Adrenal gland (tissue), 12 donors: Measurements from ENCODE around the gene PIP5KL1. TPM values are rescaled to one million over a fixed set of nuclear protein-coding genes. Genes with fewer than 3 reads are reported as not detected.

ENCODE experiments used
- DNase-seq, 7 donors: peaks; one replicate each; pipeline ENCODE4 v3.0.0-alpha.2; 2019 to 2020
- H3K27ac ChIP-seq, 5 donors: fragments of 200-600 bp; sonication (generic) in 4 of 5; 1 replicate in 3 of 5; 2 replicates in 2 of 5; pipeline versions ENCODE4 v1.5.1 to v1.8.0; 2016 to 2020; ENCODE audit warnings: mild to moderate bottlenecking in 1 of 5
- H3K27me3 ChIP-seq: fragments of 200-600 bp; 2 replicates; pipeline ENCODE4 v1.8.0; 2021
- H3K36me3 ChIP-seq, 2 donors: fragments of 200-600 bp; replicated peaks in 1 of 2; 1 replicate in 1 of 2; 2 replicates in 1 of 2; pipeline versions ENCODE4 v1.5.1 to v1.8.0; 2018 to 2022
- H3K4me1 ChIP-seq, 2 donors: fragments of 200-600 bp; replicated peaks in 1 of 2; 1 replicate in 1 of 2; 2 replicates in 1 of 2; pipeline versions ENCODE4 v1.5.1 to v1.8.0; 2018 to 2021
- H3K4me3 ChIP-seq, 4 donors: fragments of 200-600 bp; sonication (generic) in 3 of 4; one replicate each; pipeline ENCODE4 v1.5.1; 2016 to 2018
- H3K9me3 ChIP-seq, 3 donors: fragments of 200-600 bp; sonication (generic) in 1 of 3; replicated peaks in 1 of 3; 1 replicate in 2 of 3; 2 replicates in 1 of 3; pipeline versions ENCODE4 v1.5.1 to v1.8.0; 2016 to 2021
- CTCF ChIP-seq, 6 experiments: fragments of 450-650 bp in 4 of 6; fragments of 200-600 bp in 2 of 6; sonication (generic) in 1 of 6; IDR thresholded peaks; 1 replicate in 5 of 6; 2 replicates in 1 of 6; pipeline versions ENCODE4 v1.5.1 to v1.8.0; 2016 to 2021; ENCODE audit warnings: antibody characterized with exemption in 6 of 6, mild to moderate bottlenecking in 2 of 6, moderate library complexity in 1 of 6
- POLR2A ChIP-seq, 2 donors: fragments of 450-650 bp; IDR thresholded peaks; one replicate each; pipeline ENCODE4 v1.6.1; 2017; ENCODE audit warnings: antibody characterized with exemption in 2 of 2, mild to moderate bottlenecking in 2 of 2, moderate library complexity in 1 of 2
- WGBS, 4 donors: extraction: QIAGEN DNeasy Blood & Tissue Kit in 2 of 4; methylation state at CpG; one replicate each; pipeline versions ENCODE4 v1.1.5 to v1.1.7; 2013 to 2017; 5-methylcytosine and 5-hydroxymethylcytosine counted together
- intact Hi-C, 2 donors: fragments of 100-400 bp; cut with DNase I; formaldehyde crosslinking; loops; one replicate each; pipeline versions ENCODE4 v1.14.1 to v1.15.0; 2022 to 2023
- polyA plus RNA-seq, 3 donors: library from polyadenylated mRNA; stranded (reverse); fragments of 200-250 nt in 2 of 3; fragments of 350-450 nt in 1 of 3; fragmentation: Illumina TruSeq in 1 of 3; extraction: RNeasy Lipid Tissue Mini Kit (QIAGEN cat#74804) in 1 of 3; gene quantifications; one replicate each; pipeline ENCODE4 v1.2.3, GENCODE V29; 2013 to 2014
- total RNA-seq, 9 donors: library from RNA; depleted of rRNA in 4 of 9; stranded (reverse); fragments of >200 nt in 4 of 9; fragments of 120-200 nt in 1 of 9; fragmentation: NEBNext Ultra II Directional in 1 of 9; extraction: Animal tissue kit (Norgen Biotek cat#: 25700) in 1 of 9; gene quantifications; one replicate each; pipeline versions ENCODE4 v1.1.0 to v1.2.4, GENCODE V29; 2013 to 2023
- donor health status: healthy with polysubstance abuse.
- donor health status: Bipolar disorder and iron deficiency.
- donor health status: DM: yes; HTN: yes; CAD: no.
- donor health status: DM: no; HTN: no; CAD: no.
- donor health status: DM: no; HTN: no; CAD: no.
- donor health status: DM: yes; HTN: yes; CAD: no.

The PIP5KL1 gene
- total and polyA plus RNA-seq, 12 donors = 0.19 to 2.3 (median 0.83) TPM; not detected in 3

DNA sequence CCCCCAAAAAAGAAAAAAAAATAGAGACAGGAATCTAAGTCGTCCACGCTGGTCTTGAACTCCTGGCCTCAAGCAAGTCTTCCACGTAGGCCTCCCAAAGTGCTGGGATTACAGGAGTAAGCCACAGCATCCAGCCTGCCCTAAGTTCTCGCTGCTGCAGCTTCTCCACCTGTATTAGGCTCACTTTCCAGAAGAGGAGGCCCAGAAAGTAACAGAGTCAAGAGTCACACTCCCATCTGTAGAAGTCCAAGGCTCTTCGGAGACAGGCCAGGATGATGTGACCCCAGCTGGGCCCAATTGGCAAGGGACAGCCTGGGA is 48.4 kb upstream of the PIP5KL1 start:
- H3K27me3 ChIP-seq = no peaks in the 10 kb centered on the region
- WGBS, 4 donors = 25 to 47% (median 28%) methylated on average over 4 to 5 of the region's 5 CpGs
- peak overlapping the region; percentile 71 to 99 (median 84) for H3K4me3 ChIP-seq
- intact Hi-C loops = loop anchor here in 1 of 2 donors (5.0 kb wide), 1 partner anchor 37 kb away; no protein-coding TSS in a partner anchor
- DNase-seq = no peak
- no peaks in the 10 kb centered on the region for H3K36me3 ChIP-seq
- peaks cover 63 to 70% of the 10 kb centered on the region in 2 donors for H3K4me1 ChIP-seq
- H3K27ac ChIP-seq = peak overlapping the region in 4 of 5 donors; percentile 59 to 95 (median 91)
- TF ChIP-seq CTCF (IDR thresholded peaks at IDR 0.05) = no peak
- no peak for TF ChIP-seq POLR2A (IDR thresholded peaks at IDR 0.05)
- H3K9me3 ChIP-seq = no peaks in the 10 kb centered on the region

DNA sequence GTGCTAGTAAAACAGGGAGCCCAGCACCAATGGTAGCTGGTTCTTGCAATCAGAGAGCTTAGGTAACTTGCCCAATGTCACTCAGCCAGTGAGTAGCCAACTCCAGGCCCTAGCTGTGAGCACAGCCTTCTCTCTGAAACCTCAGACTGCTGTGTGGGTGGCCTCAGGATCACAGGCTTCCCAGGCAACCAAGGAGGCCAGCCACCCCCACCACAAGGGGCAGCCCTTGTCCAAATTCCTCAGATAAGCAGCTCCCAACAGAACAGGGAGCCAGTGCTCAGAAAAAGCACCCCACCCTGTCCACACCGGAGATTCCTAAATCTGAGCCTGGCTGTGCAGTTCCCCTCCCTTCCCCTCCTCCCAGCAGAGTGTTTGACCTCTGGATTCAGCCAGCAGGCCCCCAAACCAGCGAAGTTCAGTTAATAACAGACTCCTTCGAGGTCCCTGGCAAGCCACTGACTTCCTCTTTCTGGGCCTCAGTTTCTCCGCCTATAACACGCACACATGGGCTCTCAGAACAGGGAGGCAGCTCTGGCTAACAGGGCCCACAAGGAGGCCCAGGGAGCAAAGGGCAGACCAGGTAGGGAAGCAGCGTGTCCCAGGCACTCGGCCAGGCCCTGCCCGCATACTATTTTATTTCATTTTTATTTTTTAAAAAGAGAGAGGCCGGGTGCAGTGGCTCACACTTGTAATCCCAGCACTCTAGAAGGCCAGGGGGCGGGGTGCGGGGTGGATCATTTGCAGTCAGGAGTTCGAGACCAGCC is 47.5 kb upstream of the PIP5KL1 start:
- Histone ChIP-seq H3K36me3 (no peaks in the 10 kb centered on the region), H3K4me1 (peaks cover 71 to 79% of the 10 kb centered on the region in 2 donors), H3K27ac (peak overlapping the region; percentile 7 to 95 (median 91)), H3K9me3 (no peaks in the 10 kb centered on the region), H3K4me3 (peak overlapping the region in 2 of 4 donors; percentile 71 to 99), H3K27me3 (no peaks in the 10 kb centered on the region)
- 32 to 42% (median 35%) methylated on average over 9 to 12 of the region's 12 CpGs for WGBS, 4 donors
- TF ChIP-seq CTCF (IDR thresholded peaks at IDR 0.05) (peak in 2 of 6 experiments; percentile 21 to 26), POLR2A (IDR thresholded peaks at IDR 0.05) (peak in 1 of 2 donors; percentile 81)
- peak in 6 of 7 donors; percentile 61 to 90 (median 86) for DNase-seq
- intact Hi-C loops = loop anchor here in 1 of 2 donors (5.0 kb wide), 1 partner anchor 36 kb away; no protein-coding TSS in a partner anchor

GRCh38 chr9:127977009-127977883 is 46.7 kb upstream of the PIP5KL1 start:
- Histone ChIP-seq H3K27me3 (no peaks in the 10 kb centered on the region), H3K27ac (peak overlapping the region in 4 of 5 donors; percentile 45 to 95 (median 91)), H3K4me3 (peak overlapping the region in 1 of 4 donors; percentile 99), H3K4me1 (peaks cover 73 to 83% of the 10 kb centered on the region in 2 donors), H3K36me3 (no peaks in the 10 kb centered on the region), H3K9me3 (no peaks in the 10 kb centered on the region)
- TF ChIP-seq CTCF (IDR thresholded peaks at IDR 0.05) = no peak
- no peak for TF ChIP-seq POLR2A (IDR thresholded peaks at IDR 0.05)
- 59 to 77% (median 69%) methylated on average over 3 to 7 of the region's 7 CpGs for WGBS, 4 donors
- intact Hi-C loops = loop anchor here in 1 of 2 donors (5.0 kb wide), 1 partner anchor 35 kb away; no protein-coding TSS in a partner anchor
- DNase-seq = no peak

DNA sequence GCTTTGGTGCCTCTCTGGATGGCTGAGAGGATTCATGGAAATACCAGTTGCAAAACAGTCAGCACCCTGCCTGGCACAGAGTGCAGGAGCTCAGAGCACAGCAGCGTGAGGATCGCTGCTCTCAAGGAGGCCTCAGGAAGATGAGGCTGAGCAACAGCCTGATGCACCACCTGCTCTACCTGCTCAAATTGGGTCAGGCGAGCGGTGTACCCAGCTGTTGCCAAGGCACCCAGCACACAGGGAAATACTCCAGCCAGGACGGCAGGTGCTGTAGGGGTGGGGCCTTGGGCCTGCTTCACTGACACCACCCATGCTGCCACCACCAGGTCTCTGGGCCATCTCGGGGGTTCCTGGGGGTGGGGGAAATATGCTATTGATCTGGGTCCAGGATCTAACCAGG is 45.9 kb upstream of the PIP5KL1 start:
- intact Hi-C loops = loop anchor here in 1 of 2 donors (5.0 kb wide), 1 partner anchor 34 kb away; no protein-coding TSS in a partner anchor
- 60 to 62% (median 61%) methylated on average over 4 to 6 of the region's 6 CpGs; no CpG with 5 or more reads in 1 of the 4 donors for WGBS, 4 donors
- H3K4me1 ChIP-seq = peaks cover 76 to 87% of the 10 kb centered on the region in 2 donors

More for the DNA sequence above, 45.9 kb upstream of the PIP5KL1 start:
- Histone ChIP-seq H3K36me3 (no peaks in the 10 kb centered on the region), H3K27me3 (no peaks in the 10 kb centered on the region), H3K4me3 (peak overlapping the region in 1 of 4 donors; percentile 99), H3K27ac (peak overlapping the region in 3 of 5 donors; percentile 91 to 95 (median 91)), H3K9me3 (no peaks in the 10 kb centered on the region)
- peak in 1 of 7 donors; percentile 57 for DNase-seq
- no peak for TF ChIP-seq CTCF (IDR thresholded peaks at IDR 0.05)
- TF ChIP-seq POLR2A (IDR thresholded peaks at IDR 0.05) = no peak
